ENCODE measurements around the gene CTNNB1. TPM values are rescaled to one million over a fixed set of nuclear protein-coding genes. Genes with fewer than 3 reads are reported as not detected.
A peak's percentile ranks its signal among the peaks of the same experiment; 100 is the strongest.

The CTNNB1 gene
- total and polyA plus RNA-seq, 2 of the 4 experiments (the other 2 are of a cell fraction) = 364 to 1,677 TPM

- CTCF ChIA-PET = no interaction called here
- H4K20me1 ChIP-seq (ENCODE audit: insufficient read depth, low read length) = peaks cover 4% of the 10 kb centered on the region; the same call in 1 of the 2 replicates
- TF ChIP-seq RFX5 (IDR thresholded peaks at IDR 0.05; ENCODE audit: low read depth, low read length) = no peak
- TF ChIP-seq RAD21 (IDR thresholded peaks at IDR 0.05; ENCODE audit: low read length) = no peak
- TF ChIP-seq BHLHE40 (IDR thresholded peaks at IDR 0.05; ENCODE audit: low read depth, low read length) = no peak
- no peak for TF ChIP-seq CEBPB (IDR thresholded peaks at IDR 0.05; ENCODE audit: low read depth, low read length)
- no peak for TF ChIP-seq NFE2L2 (IDR thresholded peaks at IDR 0.05; ENCODE audit: low read depth, low read length)
- no peak for TF ChIP-seq CTCF (conservative IDR thresholded peaks at IDR 0.05; ENCODE audit: low read depth, low read length)
- TF ChIP-seq USF2 (IDR thresholded peaks at IDR 0.05; ENCODE audit: low read depth, low read length) = no peak
- TF ChIP-seq MAZ (IDR thresholded peaks at IDR 0.05; ENCODE audit: borderline replicate concordance, low read depth, low read length) = no peak
- no peak for TF ChIP-seq RCOR1 (IDR thresholded peaks at IDR 0.05; ENCODE audit: insufficient replicate concordance, low read length)
- no peak for TF ChIP-seq CHD1 (IDR thresholded peaks at IDR 0.05; ENCODE audit: low read depth, low read length)
- TF ChIP-seq SMC3 (IDR thresholded peaks at IDR 0.05; ENCODE audit: low read depth, low read length) = no peak
- TF ChIP-seq ELK1 (IDR thresholded peaks at IDR 0.05; ENCODE audit: borderline replicate concordance, low read depth, low read length) = no peak
- TF ChIP-seq MXI1 (IDR thresholded peaks at IDR 0.05; ENCODE audit: borderline replicate concordance, low read depth, low read length) = no peak
- TF ChIP-seq MAFK (IDR thresholded peaks at IDR 0.05; ENCODE audit: low read depth, low read length) = no peak
These were observed 35.8 kb downstream of the CTNNB1 start for GRCh38 chr3:41234823-41235721.

More at GRCh38 chr3:41234823-41235721, 35.8 kb downstream of the CTNNB1 start:
- Histone ChIP-seq H4K8ac (ENCODE audit: low read depth in 2 of 2, low read length in 2 of 2) (no peak overlapping the region), H3K27me3 (ENCODE audit: control insufficient read depth, insufficient read depth, low read length) (no peaks in the 10 kb centered on the region), H3K4me2 (ENCODE audit: low read depth, low read length) (no peak overlapping the region), H3K9me3 (ENCODE audit: control insufficient read depth, insufficient read depth, low read length) (no peaks in the 10 kb centered on the region), H3K23ac (ENCODE audit: low read depth, low read length) (no peak overlapping the region), H3K79me1 (ENCODE audit: low read depth in 1 of 2, low read length in 2 of 2) (peaks cover 28 to 41% of the 10 kb centered on the region in 2 experiments), H3K56ac (ENCODE audit: extremely low read depth, insufficient read depth, low read length) (no peak overlapping the region), H4K5ac (ENCODE audit: low read depth, low read length) (no peak overlapping the region), H3K14ac (replicated peaks; ENCODE audit: low read depth, low read length) (no peak overlapping the region), H2BK15ac (ENCODE audit: low read depth, low read length) (no peak overlapping the region), H3K4me1 (ENCODE audit: control insufficient read depth, insufficient read depth, low read length) (no peaks in the 10 kb centered on the region), H2AFZ (replicated peaks; ENCODE audit: low read length, poor library complexity) (no peak overlapping the region), H3K4me3 (ENCODE audit: insufficient read depth, low read depth, low read length) (no peak overlapping the region), H2AK9ac (replicated peaks; ENCODE audit: low read depth, low read length, poor library complexity) (no peak overlapping the region), H2BK20ac (ENCODE audit: low read depth, low read length) (no peak overlapping the region), H3K9ac (ENCODE audit: low read depth, low read length) (no peak overlapping the region), H3K4ac (ENCODE audit: low read depth, low read length) (no peak overlapping the region), H2AK5ac (ENCODE audit: low read depth, low read length) (no peak overlapping the region), H2BK120ac (ENCODE audit: low read depth, low read length) (no peak overlapping the region), H3K36me3 (ENCODE audit: control insufficient read depth, insufficient read depth, low read length) (peaks cover 57% of the 10 kb centered on the region), H3K9me1 (ENCODE audit: insufficient read depth, low read length) (peaks cover 3% of the 10 kb centered on the region; the same call in 1 of the 2 replicates), H3K27ac (ENCODE audit: insufficient read depth, low read length) (no peak overlapping the region), H4K91ac (ENCODE audit: insufficient read depth, low read depth, low read length) (no peak overlapping the region), H2BK5ac (ENCODE audit: low read depth, low read length, poor library complexity, severe bottlenecking) (no peak overlapping the region), H3K18ac (ENCODE audit: low read depth, low read length) (no peak overlapping the region)
- DNase-seq = peak; percentile 47
- WGBS, 2 experiments (ENCODE audit: extremely low coverage in 2 of 2, insufficient read length in 1 of 2) = no CpG with 5 or more reads among the region's 6 CpGs
- POLR2A ChIA-PET (ENCODE audit: unreplicated experiment) = no interaction called here
- intact Hi-C loops (cut with micrococcal nuclease) = loop anchor here (5.0 kb wide), 1 partner anchor 482 kb away; no protein-coding TSS in a partner anchor
- in situ Hi-C loops (cut with MboI; ENCODE audit: low sequenced_read_pairs) = no loop called here
- BruUV-seq (replicated peaks) = no TSS peak
- ATAC-seq (ENCODE audit: low read depth) = no peak
- dilution Hi-C loops (cut with HindIII; ENCODE audit: low sequenced_read_pairs, unreplicated experiment) = no loop called here
